Measurements from ENCODE around the gene MAVS.
"Not testable (repeated sequence)": the region's sequence is repeated elsewhere in the genome, so short reads cannot be mapped to it uniquely, and the experiment has no call there.

MAVS gene

GRCh38 chr20:3865152-3865886 lies 18.7 kb downstream of the MAVS start:
- Histone ChIP-seq H3K36me3 (ENCODE audit: control insufficient read depth, insufficient read depth, low read length) (peaks cover 45% of the 10 kb centered on the region), H3K27ac (ENCODE audit: low read depth, low read length) (no peak overlapping the region), H3K9ac (ENCODE audit: low read length) (no peak overlapping the region)

GRCh38 chr20:3865887-3866407 lies 19.3 kb downstream of the MAVS start:
- H3K27me3 ChIP-seq (ENCODE audit: control insufficient read depth, insufficient read depth, low read length): no peaks in the 10 kb centered on the region
- no peak overlapping the region for H3K4me3 ChIP-seq (ENCODE audit: low read length)
- peaks cover 45% of the 10 kb centered on the region for H3K36me3 ChIP-seq (ENCODE audit: control insufficient read depth, insufficient read depth, low read length)
- H3K27ac ChIP-seq (ENCODE audit: low read depth, low read length): no peak overlapping the region
- H3K9ac ChIP-seq (ENCODE audit: low read length): no peak overlapping the region
- H3K4me1 ChIP-seq (ENCODE audit: control insufficient read depth, insufficient read depth, low read length): no peaks in the 10 kb centered on the region

More at GRCh38 chr20:3865152-3865886, 18.7 kb downstream of the MAVS start:
- H3K4me3 ChIP-seq (ENCODE audit: low read length): no peak overlapping the region
- H3K27me3 ChIP-seq (ENCODE audit: control insufficient read depth, insufficient read depth, low read length): no peaks in the 10 kb centered on the region
- H3K4me1 ChIP-seq (ENCODE audit: control insufficient read depth, insufficient read depth, low read length): no peaks in the 10 kb centered on the region

- Histone ChIP-seq H3K4me3 (ENCODE audit: low read length) (no peak overlapping the region), H3K9ac (ENCODE audit: low read length) (no peak overlapping the region), H3K27ac (ENCODE audit: low read depth, low read length) (no peak overlapping the region), H3K4me1 (ENCODE audit: control insufficient read depth, insufficient read depth, low read length) (no peaks in the 10 kb centered on the region), H3K36me3 (ENCODE audit: control insufficient read depth, insufficient read depth, low read length) (peaks cover 44% of the 10 kb centered on the region), H3K27me3 (ENCODE audit: control insufficient read depth, insufficient read depth, low read length) (no peaks in the 10 kb centered on the region)
These were observed 19.8 kb downstream of the MAVS start for GRCh38 chr20:3866464-3866863.

- no peaks in the 10 kb centered on the region for H3K4me1 ChIP-seq (ENCODE audit: control insufficient read depth, insufficient read depth, low read length)
- H3K36me3 ChIP-seq (ENCODE audit: control insufficient read depth, insufficient read depth, low read length): peaks cover 34% of the 10 kb centered on the region
- no peak overlapping the region for H3K27ac ChIP-seq (ENCODE audit: low read depth, low read length)
- H3K27me3 ChIP-seq (ENCODE audit: control insufficient read depth, insufficient read depth, low read length): no peaks in the 10 kb centered on the region
- no peak overlapping the region for H3K4me3 ChIP-seq (ENCODE audit: low read length)
- H3K9ac ChIP-seq (ENCODE audit: low read length): no peak overlapping the region
These were observed 21.2 kb downstream of the MAVS start for GRCh38 chr20:3867802-3868201.

GRCh38 chr20:3869839-3870634 lies 23.4 kb downstream of the MAVS start:
- no peak overlapping the region for H3K4me3 ChIP-seq (ENCODE audit: low read length)
- no peak overlapping the region for H3K9ac ChIP-seq (ENCODE audit: low read length)
- no peaks in the 10 kb centered on the region for H3K4me1 ChIP-seq (ENCODE audit: control insufficient read depth, insufficient read depth, low read length)
- H3K27me3 ChIP-seq (ENCODE audit: control insufficient read depth, insufficient read depth, low read length): no peaks in the 10 kb centered on the region
- H3K36me3 ChIP-seq (ENCODE audit: control insufficient read depth, insufficient read depth, low read length): peaks cover 16% of the 10 kb centered on the region
- no peak overlapping the region for H3K27ac ChIP-seq (ENCODE audit: low read depth, low read length)

GRCh38 chr20:3871550-3872265 lies 25.1 kb downstream of the MAVS start:
- Histone ChIP-seq H3K4me3 (ENCODE audit: low read length) (no peak overlapping the region), H3K4me1 (ENCODE audit: control insufficient read depth, insufficient read depth, low read length) (no peaks in the 10 kb centered on the region), H3K27me3 (ENCODE audit: control insufficient read depth, insufficient read depth, low read length) (no peaks in the 10 kb centered on the region), H3K36me3 (ENCODE audit: control insufficient read depth, insufficient read depth, low read length) (peaks cover 9% of the 10 kb centered on the region), H3K27ac (ENCODE audit: low read depth, low read length) (no peak overlapping the region), H3K9ac (ENCODE audit: low read length) (no peak overlapping the region)

- H3K9ac ChIP-seq (ENCODE audit: low read length): no peak overlapping the region
- H3K4me3 ChIP-seq (ENCODE audit: low read length): no peak overlapping the region
- peaks cover 6% of the 10 kb centered on the region for H3K36me3 ChIP-seq (ENCODE audit: control insufficient read depth, insufficient read depth, low read length)
- H3K27ac ChIP-seq (ENCODE audit: low read depth, low read length): no peak overlapping the region
- H3K27me3 ChIP-seq (ENCODE audit: control insufficient read depth, insufficient read depth, low read length): no peaks in the 10 kb centered on the region
- no peaks in the 10 kb centered on the region for H3K4me1 ChIP-seq (ENCODE audit: control insufficient read depth, insufficient read depth, low read length)
These were observed 26.9 kb downstream of the MAVS start for GRCh38 chr20:3873507-3873906.

- no peaks in the 10 kb centered on the region for H3K27me3 ChIP-seq (ENCODE audit: control insufficient read depth, insufficient read depth, low read length)
- no peak overlapping the region for H3K27ac ChIP-seq (ENCODE audit: low read depth, low read length)
- H3K9ac ChIP-seq (ENCODE audit: low read length): no peak overlapping the region
- no peaks in the 10 kb centered on the region for H3K4me1 ChIP-seq (ENCODE audit: control insufficient read depth, insufficient read depth, low read length)
- H3K36me3 ChIP-seq (ENCODE audit: control insufficient read depth, insufficient read depth, low read length): peaks cover 6% of the 10 kb centered on the region
- no peak overlapping the region for H3K4me3 ChIP-seq (ENCODE audit: low read length)
These were observed 27.7 kb downstream of the MAVS start for GRCh38 chr20:3874194-3874844.

GRCh38 chr20:3875378-3875974 lies 28.8 kb downstream of the MAVS start:
- no peak overlapping the region for H3K4me3 ChIP-seq (ENCODE audit: low read length)
- H3K27me3 ChIP-seq (ENCODE audit: control insufficient read depth, insufficient read depth, low read length): no peaks in the 10 kb centered on the region
- H3K36me3 ChIP-seq (ENCODE audit: control insufficient read depth, insufficient read depth, low read length): peaks cover 6% of the 10 kb centered on the region
- H3K27ac ChIP-seq (ENCODE audit: low read depth, low read length): no peak overlapping the region
- H3K9ac ChIP-seq (ENCODE audit: low read length): no peak overlapping the region
- H3K4me1 ChIP-seq (ENCODE audit: control insufficient read depth, insufficient read depth, low read length): no peaks in the 10 kb centered on the region

- H3K36me3 ChIP-seq (ENCODE audit: control insufficient read depth, insufficient read depth, low read length): peaks cover 6% of the 10 kb centered on the region
- H3K4me1 ChIP-seq (ENCODE audit: control insufficient read depth, insufficient read depth, low read length): no peaks in the 10 kb centered on the region
- H3K4me3 ChIP-seq (ENCODE audit: low read length): no peak overlapping the region
- no peak overlapping the region for H3K27ac ChIP-seq (ENCODE audit: low read depth, low read length)
- H3K9ac ChIP-seq (ENCODE audit: low read length): no peak overlapping the region
- H3K27me3 ChIP-seq (ENCODE audit: control insufficient read depth, insufficient read depth, low read length): no peaks in the 10 kb centered on the region
These were observed 29.4 kb downstream of the MAVS start for GRCh38 chr20:3876000-3876399.

GRCh38 chr20:3876676-3877075 lies 30.0 kb downstream of the MAVS start:
- peaks cover 3% of the 10 kb centered on the region for H3K36me3 ChIP-seq (ENCODE audit: control insufficient read depth, insufficient read depth, low read length)
- H3K4me3 ChIP-seq (ENCODE audit: low read length): no peak overlapping the region
- no peaks in the 10 kb centered on the region for H3K27me3 ChIP-seq (ENCODE audit: control insufficient read depth, insufficient read depth, low read length)
- no peaks in the 10 kb centered on the region for H3K4me1 ChIP-seq (ENCODE audit: control insufficient read depth, insufficient read depth, low read length)
- no peak overlapping the region for H3K27ac ChIP-seq (ENCODE audit: low read depth, low read length)
- H3K9ac ChIP-seq (ENCODE audit: low read length): no peak overlapping the region

- H3K27me3 ChIP-seq (ENCODE audit: control insufficient read depth, insufficient read depth, low read length); H3K4me1 ChIP-seq (ENCODE audit: control insufficient read depth, insufficient read depth, low read length); H3K36me3 ChIP-seq (ENCODE audit: control insufficient read depth, insufficient read depth, low read length); H3K27ac ChIP-seq (ENCODE audit: low read depth, low read length); H3K4me3 ChIP-seq (ENCODE audit: low read length); H3K9ac ChIP-seq (ENCODE audit: low read length): not testable (repeated sequence)
These were observed 32.3 kb downstream of the MAVS start for GRCh38 chr20:3878921-3879274.

All from rectal smooth muscle tissue (tissue), 1 donor.